HepG2 (cell line): ENCODE results near the gene BTBD19. TPM values are rescaled to one million over a fixed set of nuclear protein-coding genes. Genes with fewer than 3 reads are reported as not detected.

ENCODE experiments used
- AHR ChIP-seq: IDR thresholded peaks from 2 replicates; pipeline ENCODE4 v1.6.1; 2018; ENCODE audit warnings: missing genetic modification reagents, missing compliant biosample characterization
- DNMT1 ChIP-seq: sonication (generic); formaldehyde crosslinking; IDR thresholded peaks from 2 replicates; pipeline ENCODE4 v1.5.1; 2020; ENCODE audit warnings: mild to moderate bottlenecking, missing genetic modification reagents
- GLI4 ChIP-seq: sonication (generic); formaldehyde crosslinking; IDR thresholded peaks from 2 replicates; pipeline ENCODE4 v1.5.1; 2020; ENCODE audit warnings: missing genetic modification reagents, mild to moderate bottlenecking, moderate library complexity, borderline replicate concordance
- HMG20B ChIP-seq: conservative IDR thresholded peaks from 2 replicates; pipeline ENCODE4 v1.6.1; 2016; ENCODE audit warnings: missing genetic modification reagents, missing compliant biosample characterization
- HNF4A ChIP-seq: sonication (generic); formaldehyde crosslinking; IDR thresholded peaks from 2 replicates; pipeline ENCODE4 v1.4.0; 2020; ENCODE audit warnings: missing genetic modification reagents
- HOXA5 ChIP-seq: sonication (generic); formaldehyde crosslinking; IDR thresholded peaks from 2 replicates; pipeline ENCODE4 v1.4.0; 2020; ENCODE audit warnings: missing genetic modification reagents
- JUND ChIP-seq: sonication (generic); formaldehyde crosslinking; IDR thresholded peaks from 2 replicates; pipeline ENCODE4 v1.8.0; 2022; ENCODE audit warnings: mild to moderate bottlenecking, missing genetic modification reagents
- KLF13 ChIP-seq: sonication (generic); formaldehyde crosslinking; IDR thresholded peaks from 2 replicates; pipeline ENCODE4 v1.4.0; 2020; ENCODE audit warnings: mild to moderate bottlenecking, missing genetic modification reagents
- MED13 ChIP-seq: sonication (generic); formaldehyde crosslinking; IDR thresholded peaks from 2 replicates; pipeline ENCODE4 v1.5.0; 2020; ENCODE audit warnings: missing genetic modification reagents
- MIXL1 ChIP-seq: IDR thresholded peaks from 2 replicates; pipeline ENCODE4 v1.6.1; 2016
- MTF2 ChIP-seq: sonication (generic); formaldehyde crosslinking; IDR thresholded peaks from 2 replicates; pipeline ENCODE4 v1.5.0; 2020; ENCODE audit warnings: missing genetic modification reagents, borderline replicate concordance
- TEAD3 ChIP-seq: optimal IDR thresholded peaks from 2 replicates; pipeline ENCODE3; 2016; ENCODE audit warnings: borderline replicate concordance
- ZMYM4 ChIP-seq: sonication (generic); formaldehyde crosslinking; IDR thresholded peaks from 2 replicates; pipeline ENCODE4 v1.8.1; 2023; ENCODE audit warnings: mild to moderate bottlenecking, missing genetic modification reagents
- ZNF20 ChIP-seq: sonication (generic); formaldehyde crosslinking; IDR thresholded peaks from 2 replicates; pipeline ENCODE4 v1.4.0; 2020; ENCODE audit warnings: mild to moderate bottlenecking, moderate library complexity, missing genetic modification reagents
- ZNF292 ChIP-seq: sonication (generic); formaldehyde crosslinking; IDR thresholded peaks from 2 replicates; pipeline ENCODE4 v1.8.1; 2022; ENCODE audit warnings: mild to moderate bottlenecking, low read depth, missing genetic modification reagents, borderline replicate concordance
- ZNF564 ChIP-seq: sonication (generic); formaldehyde crosslinking; IDR thresholded peaks from 2 replicates; pipeline ENCODE4 v1.8.1; 2023; ENCODE audit warnings: mild to moderate bottlenecking, missing genetic modification reagents
- ZNF644 ChIP-seq: IDR thresholded peaks from 2 replicates; pipeline ENCODE4 v1.6.1; 2016; ENCODE audit warnings: low read depth
- ZNF703 ChIP-seq: sonication (generic); formaldehyde crosslinking; IDR thresholded peaks from 2 replicates; pipeline ENCODE4 v1.5.1; 2020; ENCODE audit warnings: missing genetic modification reagents, mild to moderate bottlenecking, moderate library complexity, borderline replicate concordance
- polyA plus RNA-seq, 8 experiments: library from polyadenylated mRNA; depleted of rRNA in 3 of 8; stranded (reverse) in 7 of 8; unstranded in 1 of 8; fragments of >200 nt; fragmentation: Illumina TruSeq in 4 of 8; extraction: Trizol in 4 of 8; gene quantifications; 2 replicates each; pipeline versions ENCODE4 v1.2.1 to v1.2.3, GENCODE V29; 2011 to 2016; ENCODE audit warnings: low read depth in 4 of 8, missing spikeins in 1 of 8, mixed read lengths in 1 of 8; ENCODE audit not compliant: insufficient read depth in 1 of 8
- total RNA-seq, 5 experiments: library from RNA; depleted of rRNA; stranded (reverse); fragments of >200 nt; fragmentation: Illumina TruSeq; extraction: Trizol; gene quantifications; 2 replicates each; pipeline ENCODE4 v1.2.3, GENCODE V29; 2016; ENCODE audit warnings: low read depth in 1 of 5
- TF ChIP-seq, protein P1 (sequence below): sonication (generic); formaldehyde crosslinking; IDR thresholded peaks from 2 replicates; pipeline ENCODE4 v1.5.1; 2020; ENCODE audit warnings: mild to moderate bottlenecking, missing genetic modification reagents
- TF ChIP-seq, protein P2 (sequence below): sonication (generic); formaldehyde crosslinking; IDR thresholded peaks from 2 replicates; pipeline ENCODE4 v1.4.0; 2020; ENCODE audit warnings: missing genetic modification reagents, borderline replicate concordance
- TF ChIP-seq, protein P3 (sequence below): sonication (generic); formaldehyde crosslinking; conservative IDR thresholded peaks from 2 replicates; pipeline ENCODE4 v1.8.0; 2022; ENCODE audit warnings: missing genetic modification reagents

BTBD19 gene
- total and polyA plus RNA-seq, 2 of the 13 experiments (the other 11 are each of a cell fraction or from before 2014, with no cell fraction given) = 2.7 to 6.7 TPM

DNA sequence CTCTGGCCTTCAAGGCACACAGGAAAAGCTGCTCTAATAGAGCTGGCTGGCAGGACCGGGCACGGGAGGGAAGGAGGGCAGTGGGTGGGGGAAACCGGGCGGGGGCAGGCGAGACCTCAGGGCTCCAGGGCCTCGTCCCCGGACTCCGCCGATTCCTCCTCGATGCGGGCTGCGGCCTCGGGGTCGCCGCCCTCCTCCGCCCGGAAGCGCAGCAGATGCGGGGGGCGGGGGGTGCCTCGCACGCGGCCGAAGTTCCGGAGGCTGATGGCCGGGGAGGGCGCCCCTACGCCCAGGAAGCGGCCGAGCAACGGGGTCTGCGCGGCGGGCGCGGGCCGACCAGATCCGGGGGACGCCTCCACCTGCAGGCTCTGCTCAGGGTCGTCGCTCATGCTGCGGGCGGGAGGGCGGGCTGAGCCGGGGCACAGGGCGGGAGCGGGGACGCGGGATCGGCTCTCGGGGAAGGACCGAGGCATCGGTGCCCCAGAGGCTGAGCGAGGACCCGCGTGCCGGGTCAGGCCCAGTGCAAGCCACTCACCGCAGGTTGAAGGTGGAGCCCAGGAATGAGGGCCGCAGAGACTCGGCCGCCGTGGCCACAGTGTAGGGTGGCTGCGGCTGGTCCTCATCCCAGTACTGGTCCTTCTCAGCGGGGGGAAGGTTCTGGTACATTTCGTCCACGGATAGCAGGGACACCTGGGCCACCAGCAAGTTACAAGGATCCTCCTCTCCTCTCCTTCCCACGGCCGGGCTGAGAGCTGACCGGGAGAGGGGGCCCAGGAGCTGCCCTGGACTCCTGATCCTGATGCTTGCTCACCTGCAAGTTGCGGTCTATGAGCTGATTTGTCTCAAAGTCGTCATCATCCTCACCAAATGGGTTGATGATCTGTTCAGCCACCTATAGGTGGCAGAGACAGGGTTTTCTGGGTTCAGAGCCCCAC lies 24.0 kb upstream of the BTBD19 start (continued):
- TF ChIP-seq GLI4 (CRISPR knock-in tag) (no peak), ZNF292 (CRISPR knock-in tag) (no peak), HNF4A (CRISPR knock-in tag) (no peak), HOXA5 (CRISPR knock-in tag) (no peak), JUND (peak; percentile 62), ZMYM4 (CRISPR knock-in tag) (peak; percentile 45), MED13 (CRISPR knock-in tag) (no peak), ZNF703 (CRISPR knock-in tag) (no peak), KLF13 (no peak), ZNF644 (no peak), DNMT1 (no peak), AHR (CRISPR knock-in tag) (0 out of 2 replicates have a peak, but pooled peaks have one; percentile 25), ZNF564 (CRISPR knock-in tag) (no peak), HMG20B (CRISPR knock-in tag) (no peak), MIXL1 (CRISPR knock-in tag) (0 out of 2 replicates have a peak, but pooled peaks have one; percentile 36), ZNF20 (no peak), MTF2 (CRISPR knock-in tag) (no peak), TEAD3 (CRISPR knock-in tag) (no peak)
- TF ChIP-seq, protein P1, sequence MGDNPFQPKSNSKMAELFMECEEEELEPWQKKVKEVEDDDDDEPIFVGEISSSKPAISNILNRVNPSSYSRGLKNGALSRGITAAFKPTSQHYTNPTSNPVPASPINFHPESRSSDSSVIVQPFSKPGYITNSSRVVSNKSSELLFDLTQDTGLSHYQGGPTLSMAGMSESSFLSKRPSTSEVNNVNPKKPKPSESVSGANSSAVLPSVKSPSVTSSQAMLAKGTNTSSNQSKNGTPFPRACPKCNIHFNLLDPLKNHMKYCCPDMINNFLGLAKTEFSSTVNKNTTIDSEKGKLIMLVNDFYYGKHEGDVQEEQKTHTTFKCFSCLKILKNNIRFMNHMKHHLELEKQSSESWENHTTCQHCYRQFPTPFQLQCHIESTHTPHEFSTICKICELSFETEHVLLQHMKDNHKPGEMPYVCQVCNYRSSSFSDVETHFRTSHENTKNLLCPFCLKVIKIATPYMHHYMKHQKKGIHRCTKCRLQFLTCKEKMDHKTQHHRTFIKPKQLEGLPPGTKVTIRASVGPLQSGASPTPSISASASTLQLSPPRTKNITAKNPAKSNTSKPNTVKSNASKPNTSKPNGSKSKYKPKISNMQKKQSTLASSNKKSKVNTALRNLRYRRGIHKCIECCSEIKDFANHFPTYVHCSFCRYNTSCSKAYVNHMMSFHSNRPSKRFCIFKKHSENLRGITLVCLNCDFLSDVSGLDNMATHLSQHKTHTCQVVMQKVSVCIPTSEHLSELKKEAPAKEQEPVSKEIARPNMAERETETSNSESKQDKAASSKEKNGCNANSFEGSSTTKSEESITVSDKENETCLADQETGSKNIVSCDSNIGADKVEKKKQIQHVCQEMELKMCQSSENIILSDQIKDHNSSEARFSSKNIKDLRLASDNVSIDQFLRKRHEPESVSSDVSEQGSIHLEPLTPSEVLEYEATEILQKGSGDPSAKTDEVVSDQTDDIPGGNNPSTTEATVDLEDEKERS (CRISPR knock-in tag) = peak; percentile 32; the same call in 1 of the 2 replicates
- TF ChIP-seq, protein P2, sequence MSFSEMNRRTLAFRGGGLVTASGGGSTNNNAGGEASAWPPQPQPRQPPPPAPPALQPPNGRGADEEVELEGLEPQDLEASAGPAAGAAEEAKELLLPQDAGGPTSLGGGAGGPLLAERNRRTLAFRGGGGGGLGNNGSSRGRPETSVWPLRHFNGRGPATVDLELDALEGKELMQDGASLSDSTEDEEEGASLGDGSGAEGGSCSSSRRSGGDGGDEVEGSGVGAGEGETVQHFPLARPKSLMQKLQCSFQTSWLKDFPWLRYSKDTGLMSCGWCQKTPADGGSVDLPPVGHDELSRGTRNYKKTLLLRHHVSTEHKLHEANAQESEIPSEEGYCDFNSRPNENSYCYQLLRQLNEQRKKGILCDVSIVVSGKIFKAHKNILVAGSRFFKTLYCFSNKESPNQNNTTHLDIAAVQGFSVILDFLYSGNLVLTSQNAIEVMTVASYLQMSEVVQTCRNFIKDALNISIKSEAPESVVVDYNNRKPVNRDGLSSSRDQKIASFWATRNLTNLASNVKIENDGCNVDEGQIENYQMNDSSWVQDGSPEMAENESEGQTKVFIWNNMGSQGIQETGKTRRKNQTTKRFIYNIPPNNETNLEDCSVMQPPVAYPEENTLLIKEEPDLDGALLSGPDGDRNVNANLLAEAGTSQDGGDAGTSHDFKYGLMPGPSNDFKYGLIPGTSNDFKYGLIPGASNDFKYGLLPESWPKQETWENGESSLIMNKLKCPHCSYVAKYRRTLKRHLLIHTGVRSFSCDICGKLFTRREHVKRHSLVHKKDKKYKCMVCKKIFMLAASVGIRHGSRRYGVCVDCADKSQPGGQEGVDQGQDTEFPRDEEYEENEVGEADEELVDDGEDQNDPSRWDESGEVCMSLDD (CRISPR knock-in tag) = peak; percentile 88; the same call in 1 of the 2 replicates
- TF ChIP-seq, protein P3, sequence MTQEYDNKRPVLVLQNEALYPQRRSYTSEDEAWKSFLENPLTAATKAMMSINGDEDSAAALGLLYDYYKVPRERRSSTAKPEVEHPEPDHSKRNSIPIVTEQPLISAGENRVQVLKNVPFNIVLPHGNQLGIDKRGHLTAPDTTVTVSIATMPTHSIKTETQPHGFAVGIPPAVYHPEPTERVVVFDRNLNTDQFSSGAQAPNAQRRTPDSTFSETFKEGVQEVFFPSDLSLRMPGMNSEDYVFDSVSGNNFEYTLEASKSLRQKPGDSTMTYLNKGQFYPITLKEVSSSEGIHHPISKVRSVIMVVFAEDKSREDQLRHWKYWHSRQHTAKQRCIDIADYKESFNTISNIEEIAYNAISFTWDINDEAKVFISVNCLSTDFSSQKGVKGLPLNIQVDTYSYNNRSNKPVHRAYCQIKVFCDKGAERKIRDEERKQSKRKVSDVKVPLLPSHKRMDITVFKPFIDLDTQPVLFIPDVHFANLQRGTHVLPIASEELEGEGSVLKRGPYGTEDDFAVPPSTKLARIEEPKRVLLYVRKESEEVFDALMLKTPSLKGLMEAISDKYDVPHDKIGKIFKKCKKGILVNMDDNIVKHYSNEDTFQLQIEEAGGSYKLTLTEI (CRISPR knock-in tag) = no peak
